WERI-Rb-1 (cell line): ENCODE data around the gene CD36.

Experiments used
- DNase-seq: peaks from one replicate; pipeline ENCODE4 v3.0.0-alpha.2; 2020
- H3K27ac ChIP-seq: fragments of 250-450 bp; sonication (Bioruptor Pico); 2 replicates; pipeline ENCODE4 v1.5.1; 2020; ENCODE audit warnings: mild to moderate bottlenecking, moderate library complexity
- H3K27me3 ChIP-seq: fragments of 250-450 bp; sonication (Bioruptor Pico); 2 replicates; pipeline ENCODE4 v1.5.1; 2021; ENCODE audit warnings: mild to moderate bottlenecking, low read depth, moderate library complexity; ENCODE audit not compliant: insufficient read depth, severe bottlenecking
- H3K36me3 ChIP-seq: fragments of 250-450 bp; sonication (Bioruptor Pico); 2 replicates; pipeline ENCODE4 v1.5.1; 2020; ENCODE audit warnings: mild to moderate bottlenecking, moderate library complexity
- H3K4me3 ChIP-seq: 2 replicates; pipeline ENCODE4 v1.5.1; 2011; ENCODE audit warnings: low read depth, mild to moderate bottlenecking, control low read depth, low read length
- H3K9me3 ChIP-seq: fragments of 250-450 bp; sonication (Bioruptor Pico); 2 replicates; pipeline ENCODE4 v1.5.1; 2021; ENCODE audit warnings: mild to moderate bottlenecking, moderate library complexity; ENCODE audit not compliant: severe bottlenecking
- CTCF ChIP-seq: IDR thresholded peaks from 2 replicates; pipeline ENCODE4 v1.5.1; 2011; ENCODE audit warnings: low read depth, mild to moderate bottlenecking, control low read depth, inconsistent platforms, low read length

Gene CD36

DNA sequence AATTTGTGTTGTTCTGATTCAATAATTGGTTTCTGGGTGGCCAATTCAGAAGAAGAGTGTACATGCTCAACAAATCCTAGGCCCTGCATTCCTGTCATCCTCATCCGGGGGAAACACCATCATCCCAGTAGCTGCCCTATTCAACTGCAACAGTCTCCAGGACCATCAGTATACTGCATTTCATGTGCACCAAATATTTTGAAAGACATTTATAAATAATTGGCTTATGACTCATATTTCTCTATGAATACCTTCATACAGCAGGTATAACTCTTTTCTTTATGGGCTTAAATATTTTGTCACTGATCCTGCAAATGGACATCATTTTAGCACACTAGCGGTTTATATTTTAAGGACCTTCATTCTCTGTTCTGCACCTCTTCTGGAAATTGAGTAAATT lies 38.0 kb downstream of the CD36 start:
- H3K4me3 ChIP-seq, result no peak overlapping the region
- no peaks in the 10 kb centered on the region for H3K36me3 ChIP-seq
- no peak for DNase-seq
- no peak overlapping the region for H3K27ac ChIP-seq
- no peaks in the 10 kb centered on the region for H3K9me3 ChIP-seq
- H3K27me3 ChIP-seq, result no peaks in the 10 kb centered on the region
- no peak for TF ChIP-seq CTCF

- Histone ChIP-seq H3K9me3 (no peaks in the 10 kb centered on the region), H3K4me3 (no peak overlapping the region), H3K27ac (no peak overlapping the region), H3K27me3 (no peaks in the 10 kb centered on the region), H3K36me3 (no peaks in the 10 kb centered on the region)
- DNase-seq, result no peak
- TF ChIP-seq CTCF, result no peak
Measured at GRCh38 chr7:80677629-80678028, 39.2 kb downstream of the CD36 start.

DNA sequence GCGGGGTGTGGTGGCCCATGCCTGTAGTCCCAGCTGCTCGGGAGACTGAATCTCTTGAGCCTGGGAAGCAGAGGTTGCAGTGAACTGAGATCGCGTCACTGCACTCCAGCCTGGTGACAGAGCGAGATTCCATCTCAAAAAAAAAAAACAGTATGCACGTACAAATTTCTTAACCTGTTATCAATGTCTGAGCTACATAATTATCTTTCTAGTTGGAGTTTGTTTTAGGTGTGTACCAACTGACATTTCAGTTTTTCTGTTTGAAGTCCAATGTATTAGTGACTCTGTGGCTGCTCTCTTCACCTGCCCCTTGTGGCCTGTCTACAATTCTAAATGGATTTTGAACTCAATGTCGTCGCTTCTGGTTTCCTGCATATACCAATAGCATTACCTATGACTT lies 40.3 kb downstream of the CD36 start:
- H3K9me3 ChIP-seq, result no peaks in the 10 kb centered on the region
- no peaks in the 10 kb centered on the region for H3K27me3 ChIP-seq
- H3K36me3 ChIP-seq, result no peaks in the 10 kb centered on the region
- H3K27ac ChIP-seq, result no peak overlapping the region
- DNase-seq, result no peak
- no peak for TF ChIP-seq CTCF
- H3K4me3 ChIP-seq, result no peak overlapping the region

GRCh38 chr7:80679921-80680907 lies 41.8 kb downstream of the CD36 start:
- Histone ChIP-seq H3K27me3 (no peaks in the 10 kb centered on the region), H3K27ac (no peak overlapping the region), H3K36me3 (no peaks in the 10 kb centered on the region), H3K9me3 (no peaks in the 10 kb centered on the region), H3K4me3 (no peak overlapping the region)
- no peak for DNase-seq
- TF ChIP-seq CTCF, result no peak

- H3K36me3 ChIP-seq, result no peaks in the 10 kb centered on the region
- DNase-seq, result no peak
- no peak overlapping the region for H3K27ac ChIP-seq
- no peak overlapping the region for H3K4me3 ChIP-seq
- no peaks in the 10 kb centered on the region for H3K27me3 ChIP-seq
- no peaks in the 10 kb centered on the region for H3K9me3 ChIP-seq
- peak; percentile 31; the same call in 1 of the 2 replicates for TF ChIP-seq CTCF
Measured at GRCh38 chr7:80681272-80681885, 42.9 kb downstream of the CD36 start.
